ENCODE measurements around the gene MRC2.

The MRC2 gene

GRCh38 chr17:62641153-62641552 is 13.7 kb downstream of the MRC2 start:
- DNase-seq (ENCODE audit: low read depth), result no peak

- DNase-seq (ENCODE audit: low read depth), result no peak
These were observed 14.5 kb downstream of the MRC2 start for GRCh38 chr17:62641951-62642350.

DNA sequence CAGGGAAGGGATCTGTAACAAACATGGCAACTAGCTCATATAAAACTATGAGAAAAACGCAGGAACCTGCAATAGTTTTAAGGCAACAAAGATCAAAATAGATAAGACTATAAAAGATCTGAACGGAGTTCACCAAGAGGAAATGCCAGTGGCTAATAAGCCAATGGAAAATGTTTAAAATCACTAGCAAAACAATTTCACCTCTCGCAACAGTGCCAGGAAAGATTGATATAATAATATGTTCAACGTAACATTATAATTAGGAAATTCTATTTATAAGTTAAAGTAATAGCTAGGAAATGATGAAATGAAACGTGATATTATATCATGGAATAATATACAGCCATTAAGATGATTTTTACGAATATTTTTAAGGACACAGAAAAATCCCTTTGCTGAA is 16.0 kb downstream of the MRC2 start:
- no peak for DNase-seq (ENCODE audit: low read depth)

GRCh38 chr17:62644487-62645173 is 17.2 kb downstream of the MRC2 start:
- DNase-seq (ENCODE audit: low read depth), result no peak

DNA sequence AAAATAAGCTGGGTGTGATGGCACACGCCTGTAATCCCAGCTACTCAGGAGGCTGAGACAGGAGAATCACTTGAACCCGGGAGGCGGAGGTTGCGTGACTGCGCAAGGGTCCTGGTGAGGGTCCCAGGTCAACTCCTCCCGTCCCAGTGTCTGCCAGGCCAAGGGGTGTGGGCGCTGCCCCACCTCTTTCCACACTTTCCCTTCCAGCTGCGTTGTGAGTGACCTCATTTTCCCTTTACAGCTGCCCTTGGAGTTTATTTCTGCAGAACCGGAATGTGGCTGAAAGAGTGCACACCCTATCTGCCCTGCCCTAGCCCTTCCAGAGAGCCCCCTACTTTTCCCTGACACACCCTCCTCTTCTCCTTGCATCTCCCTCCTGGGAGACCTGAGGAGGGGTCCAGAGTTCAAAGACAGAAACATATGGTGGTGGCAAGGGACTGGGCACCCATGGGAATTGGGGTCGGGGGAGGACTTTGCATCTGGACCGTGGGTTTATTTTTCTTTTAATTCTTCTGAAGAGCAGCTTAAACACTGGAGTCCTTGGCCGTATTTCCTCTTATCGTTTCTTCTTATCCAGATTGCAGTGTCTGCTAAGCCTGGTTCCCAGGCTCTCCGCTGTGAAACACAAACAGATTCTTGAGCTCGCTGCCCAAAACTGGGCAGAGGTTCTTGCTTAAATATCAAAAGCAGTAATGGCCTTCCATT is 20.9 kb downstream of the MRC2 start:
- no peak for DNase-seq (ENCODE audit: low read depth)

- DNase-seq (ENCODE audit: low read depth), result no peak
These were observed 21.5 kb downstream of the MRC2 start for GRCh38 chr17:62648956-62649294.

DNA sequence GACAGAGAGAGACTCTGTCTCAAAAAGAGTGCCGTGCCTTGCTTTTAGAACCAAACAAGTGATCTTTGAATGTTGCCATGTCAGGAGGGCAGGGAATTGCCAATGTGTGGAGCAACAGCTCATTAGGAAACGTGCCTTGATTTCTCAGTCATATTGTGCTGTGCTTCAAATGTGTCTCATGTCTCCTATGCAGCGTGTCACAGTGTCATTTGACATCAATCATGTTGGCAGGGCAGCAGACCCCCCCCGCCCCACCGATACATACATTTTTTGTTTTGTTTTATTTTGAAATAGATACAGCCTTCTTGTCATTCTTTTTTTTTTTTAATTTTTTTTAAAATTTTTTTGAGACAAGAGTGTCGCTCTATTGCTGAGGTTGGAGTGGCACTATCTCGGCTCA is 22.1 kb downstream of the MRC2 start:
- no peak for DNase-seq (ENCODE audit: low read depth)

DNA sequence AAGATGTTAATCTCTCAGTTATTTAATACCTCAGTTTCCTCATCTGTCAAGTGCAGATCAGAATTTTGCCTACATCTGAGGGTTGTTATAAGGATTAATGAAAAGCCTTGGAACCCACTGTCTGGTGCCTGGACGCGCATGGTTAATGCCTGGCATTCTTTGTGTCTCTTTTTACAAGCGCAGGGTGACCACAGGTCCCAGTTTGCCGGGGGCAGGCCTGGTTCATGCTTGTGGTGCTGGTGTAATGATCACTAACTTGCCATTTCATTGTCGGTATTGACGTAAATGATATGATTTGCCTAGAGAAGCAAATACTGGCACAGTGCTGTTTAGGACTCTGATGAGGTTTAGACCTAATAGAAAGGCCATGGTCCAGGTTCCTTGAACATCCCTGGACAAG is 23.1 kb downstream of the MRC2 start:
- no peak for DNase-seq (ENCODE audit: low read depth)

- no peak for DNase-seq (ENCODE audit: low read depth)
These were observed 25.0 kb downstream of the MRC2 start for GRCh38 chr17:62652251-62653001.

DNA sequence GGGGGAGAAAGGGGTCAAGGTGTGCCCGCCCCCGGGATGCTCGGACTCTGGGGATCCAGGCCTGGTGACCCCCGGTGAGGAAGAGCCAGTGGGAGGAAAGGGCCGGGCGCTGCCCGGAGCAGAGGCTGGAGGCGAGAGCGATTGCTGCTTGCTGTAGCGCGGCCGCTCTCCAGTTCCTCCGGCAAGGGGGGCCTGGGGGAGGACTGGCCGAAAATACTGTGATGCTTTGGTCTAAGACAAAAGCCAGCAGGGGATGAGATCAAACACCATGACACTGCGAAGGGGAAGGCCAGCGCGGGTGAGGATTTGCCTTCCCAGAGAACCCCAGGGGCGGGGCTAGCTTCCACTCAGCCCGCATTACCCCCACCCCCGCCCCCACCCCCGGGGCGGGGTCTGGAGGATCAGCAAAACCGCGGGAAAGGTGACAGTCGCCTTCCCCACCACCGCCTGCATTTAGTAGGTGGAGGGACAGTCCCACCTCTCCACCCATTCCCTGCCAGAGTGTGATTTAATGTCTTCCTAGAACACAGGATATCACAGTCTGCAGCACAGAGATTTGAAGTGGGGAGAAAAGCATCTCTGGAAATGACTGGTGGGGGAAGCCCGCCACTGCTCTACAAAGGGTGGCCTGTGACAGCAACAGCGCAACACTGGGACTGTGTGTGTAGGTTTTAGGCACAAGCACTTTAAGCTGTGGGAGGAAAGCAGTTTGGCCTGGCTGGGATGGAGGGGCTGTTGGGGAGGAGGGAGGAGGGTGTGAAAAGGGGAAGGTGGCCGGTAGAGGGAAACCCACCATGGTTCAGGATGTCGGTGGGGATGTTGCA is 25.7 kb downstream of the MRC2 start:
- DNase-seq (ENCODE audit: low read depth), result peak; percentile 61

DNA sequence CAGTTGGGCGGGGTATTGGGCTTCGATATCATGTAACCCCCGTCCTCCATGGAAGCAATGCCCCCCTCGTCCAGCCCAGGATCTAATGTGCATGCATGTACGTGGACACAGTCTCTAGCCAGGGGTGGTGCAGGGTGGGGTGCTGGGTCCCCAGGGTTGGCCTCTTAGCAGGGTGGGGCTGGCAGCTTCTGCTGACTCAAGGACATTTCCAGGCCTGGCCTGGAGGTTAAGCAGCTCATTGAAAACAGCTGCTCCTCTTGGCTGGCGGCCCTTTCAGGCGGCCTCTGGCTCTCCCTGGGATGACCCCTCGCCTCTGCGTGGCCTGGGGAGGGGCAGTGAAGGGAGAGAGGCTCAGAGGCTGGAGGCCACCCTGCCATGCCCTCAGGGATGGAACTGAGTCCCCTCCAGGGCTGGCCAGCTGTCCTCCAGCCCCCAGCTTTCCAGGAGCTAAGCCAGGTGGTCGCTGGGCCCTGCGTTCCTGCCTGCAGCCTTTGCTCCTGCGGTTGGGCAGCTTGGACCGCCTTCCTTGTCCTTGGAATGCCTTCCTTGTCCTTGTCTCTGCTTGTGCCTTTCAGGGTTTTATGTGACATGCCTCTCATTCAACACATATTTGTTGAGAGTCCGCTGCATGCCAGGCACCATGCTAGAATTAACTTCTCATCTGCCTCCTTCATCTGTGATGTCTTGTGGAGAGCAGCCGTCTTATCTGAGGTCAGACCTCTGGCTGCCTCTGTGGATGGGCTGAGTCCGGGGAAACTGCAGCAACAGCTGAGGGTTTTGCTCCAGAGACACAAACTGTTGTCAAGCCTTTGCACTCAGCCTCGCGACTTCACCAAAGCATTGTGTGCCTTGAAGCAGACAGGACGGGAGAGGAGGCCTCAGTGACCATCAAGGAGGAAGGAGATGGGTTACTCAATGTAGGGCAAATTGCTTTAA is 26.6 kb downstream of the MRC2 start:
- no peak for DNase-seq (ENCODE audit: low read depth)

DNA sequence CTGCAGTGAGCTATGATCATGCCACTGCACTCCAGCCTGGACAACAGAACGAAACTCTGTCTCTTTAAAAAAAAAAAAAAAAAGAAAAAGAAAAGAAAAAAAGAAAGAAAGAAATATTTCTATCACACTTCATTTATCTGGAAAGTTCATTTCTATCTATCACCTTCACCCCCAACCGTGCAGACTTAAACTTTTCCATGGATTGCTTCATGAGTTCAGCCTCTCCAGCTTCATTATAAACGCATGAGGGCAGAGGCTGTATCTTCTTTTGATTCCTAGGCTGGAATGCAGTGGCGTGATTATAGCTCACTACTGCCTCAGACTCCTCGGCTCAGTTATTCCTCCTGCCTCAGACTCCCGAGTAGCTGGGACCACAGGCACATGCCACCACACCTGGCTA is 28.2 kb downstream of the MRC2 start:
- no peak for DNase-seq (ENCODE audit: low read depth)

DNA sequence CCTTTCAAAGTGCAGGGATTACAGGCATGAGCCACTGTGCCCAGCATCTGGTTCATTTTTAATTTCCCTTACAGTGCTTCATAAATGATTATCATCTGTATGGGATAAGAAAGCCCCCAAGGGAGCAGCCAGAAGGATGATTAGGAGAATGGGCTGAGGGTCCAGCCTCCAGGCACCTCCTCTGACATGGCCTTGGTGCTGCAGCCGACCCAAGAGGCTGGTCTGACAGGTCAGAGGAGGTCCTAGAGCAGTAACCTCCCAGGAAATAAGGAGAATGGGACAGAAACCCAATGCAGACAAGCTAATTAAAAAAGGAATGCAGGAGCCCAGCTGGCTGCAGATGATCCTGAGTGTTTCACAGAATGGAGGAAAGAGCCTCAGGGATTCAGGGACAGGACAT is 29.0 kb downstream of the MRC2 start:
- no peak for DNase-seq (ENCODE audit: low read depth)

DNA sequence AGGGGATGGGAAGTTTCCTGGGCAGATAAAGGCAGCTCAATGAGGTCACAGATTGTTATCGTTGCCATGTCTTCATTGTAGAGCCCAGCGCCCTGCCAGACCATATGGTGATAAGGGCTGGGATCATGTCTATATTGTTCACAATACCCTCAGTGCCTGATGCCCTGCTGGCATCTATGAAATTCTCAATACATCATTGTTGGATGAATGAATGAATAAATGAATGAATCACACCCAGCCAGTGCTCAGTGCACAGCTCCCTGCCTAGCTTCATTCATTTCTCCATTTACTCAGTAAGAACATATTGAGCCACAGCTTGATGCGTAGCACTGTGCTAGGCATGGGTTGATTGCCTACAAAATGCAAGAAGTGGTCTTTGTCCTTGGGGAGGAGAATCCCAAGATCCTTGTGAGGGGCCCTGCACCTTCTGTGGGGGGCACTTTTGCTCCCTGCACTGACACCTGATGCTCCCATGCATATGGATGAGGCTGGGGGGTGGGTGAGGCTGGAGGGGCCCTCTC is 29.7 kb downstream of the MRC2 start:
- DNase-seq (ENCODE audit: low read depth), result no peak

GRCh38 chr17:62657690-62658089 is 30.2 kb downstream of the MRC2 start:
- no peak for DNase-seq (ENCODE audit: low read depth)

DNA sequence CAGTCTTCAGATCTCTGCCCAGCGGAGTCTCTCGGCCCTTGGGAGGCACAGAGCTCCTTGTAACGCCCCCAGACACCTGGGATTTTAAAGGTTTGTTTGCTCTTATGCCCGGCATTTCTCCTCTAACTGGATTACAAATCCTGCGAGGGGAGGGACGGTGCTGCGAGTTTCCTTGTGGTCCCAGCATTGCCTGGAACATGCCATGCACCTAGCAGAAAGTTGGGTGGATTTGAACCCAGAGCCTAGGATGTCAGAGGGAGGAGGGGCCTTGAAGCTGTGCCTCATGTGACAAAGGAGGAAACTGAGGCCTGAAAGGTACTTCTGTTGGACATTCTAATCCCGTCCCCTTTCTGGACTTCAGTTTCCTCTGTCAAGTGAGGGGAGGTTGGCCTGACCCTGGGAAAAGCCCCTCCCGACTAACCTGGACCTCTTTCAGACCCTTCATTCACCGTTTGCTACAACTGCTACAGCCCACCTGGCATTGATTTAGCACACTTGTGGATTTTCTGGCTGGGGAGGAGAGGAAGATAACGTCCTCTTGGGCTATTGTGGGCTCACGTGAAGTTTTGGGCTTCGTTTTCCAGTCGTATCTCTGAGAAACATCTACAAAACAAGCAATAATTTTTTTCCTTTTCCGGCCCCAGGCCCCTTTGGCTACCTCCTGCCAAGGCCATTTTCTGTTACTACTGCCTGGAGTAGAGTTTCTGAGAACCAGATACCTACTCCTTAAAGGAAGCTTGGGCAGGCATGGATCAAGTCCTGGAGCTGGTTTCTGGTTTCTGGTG is 30.9 kb downstream of the MRC2 start:
- no peak for DNase-seq (ENCODE audit: low read depth)

- DNase-seq (ENCODE audit: low read depth), result no peak
These were observed 33.2 kb downstream of the MRC2 start for GRCh38 chr17:62660629-62661118.

GRCh38 chr17:62661337-62661736 is 33.9 kb downstream of the MRC2 start:
- DNase-seq (ENCODE audit: low read depth), result no peak

- no peak for DNase-seq (ENCODE audit: low read depth)
These were observed 35.4 kb downstream of the MRC2 start for GRCh38 chr17:62662855-62663254.

DNA sequence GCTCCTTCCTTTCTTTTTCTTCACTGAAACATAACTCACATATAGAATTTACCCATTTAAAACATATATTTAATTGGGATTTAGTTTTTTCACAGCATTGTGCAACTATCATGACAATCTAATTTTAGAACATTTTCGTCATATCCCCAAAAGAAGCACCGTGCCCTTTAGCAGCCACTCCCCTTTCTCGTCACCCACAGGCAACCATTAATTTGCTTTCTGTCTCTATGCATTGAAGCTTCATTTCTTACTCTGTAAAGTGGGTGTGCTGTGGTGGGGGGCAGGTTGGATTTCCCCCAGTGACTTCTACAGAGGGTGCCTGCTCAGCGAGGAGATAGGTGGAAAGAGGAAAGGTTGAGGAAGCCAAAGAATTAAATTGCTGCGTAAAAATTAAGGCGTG is 35.8 kb downstream of the MRC2 start:
- DNase-seq (ENCODE audit: low read depth), result no peak

Measured in activated gamma-delta T cell treated with anti-CD3 and anti-CD28 coated beads, Interleukin-2, amount 50 U/mL, for 16 hours (primary cell).